Measurements from ENCODE around the gene SLC25A18. TPM values are rescaled to one million over a fixed set of nuclear protein-coding genes. Genes with fewer than 3 reads are reported as not detected.

Gene SLC25A18
- total RNA-seq, 1 experiment from 2014 or later: 3.9 TPM

GRCh38 chr22:17576470-17576869 is 13.2 kb downstream of the SLC25A18 start:
- intact Hi-C loops (cut with micrococcal nuclease; ENCODE audit: unreplicated experiment) (no loop called here), in situ Hi-C loops (cut with HindIII; ENCODE audit: low pct_unique_long_range_greater_than_20kb, low sequenced_read_pairs) (no loop called here)
- ChIA-PET POLR2A (interaction anchor here (0.7 kb wide), 1 partner anchor 40 kb away, joined by 5 read pairs; no protein-coding TSS in a partner anchor), CTCF (no interaction called here)
- no peak for DNase-seq (ENCODE audit: low read depth, low spot score)
- Histone ChIP-seq H3K4me1 (ENCODE audit: control insufficient read depth, insufficient read depth, low read length) (peaks cover 11% of the 10 kb centered on the region), H3K9me3 (ENCODE audit: control insufficient read depth, insufficient read depth, low read depth, low read length) (no peaks in the 10 kb centered on the region), H3K36me3 (ENCODE audit: control insufficient read depth, insufficient read depth, low read length) (no peaks in the 10 kb centered on the region), H3K27me3 (ENCODE audit: control insufficient read depth, insufficient read depth, low read length) (no peaks in the 10 kb centered on the region), H3K27ac (ENCODE audit: low read length) (peak overlapping the region; percentile 39; the same call in 1 of the 2 replicates), H3K4me3 (ENCODE audit: low read depth in 2 of 2, low read length in 2 of 2) (no peak overlapping the region)
- TF ChIP-seq POLR2AphosphoS5 (IDR thresholded peaks at IDR 0.05; ENCODE audit: low read depth, low read length): no peak
- no peak for TF ChIP-seq TCF7L2 (IDR thresholded peaks at IDR 0.05; ENCODE audit: low read depth, low read length)
- TF ChIP-seq, protein P1, sequence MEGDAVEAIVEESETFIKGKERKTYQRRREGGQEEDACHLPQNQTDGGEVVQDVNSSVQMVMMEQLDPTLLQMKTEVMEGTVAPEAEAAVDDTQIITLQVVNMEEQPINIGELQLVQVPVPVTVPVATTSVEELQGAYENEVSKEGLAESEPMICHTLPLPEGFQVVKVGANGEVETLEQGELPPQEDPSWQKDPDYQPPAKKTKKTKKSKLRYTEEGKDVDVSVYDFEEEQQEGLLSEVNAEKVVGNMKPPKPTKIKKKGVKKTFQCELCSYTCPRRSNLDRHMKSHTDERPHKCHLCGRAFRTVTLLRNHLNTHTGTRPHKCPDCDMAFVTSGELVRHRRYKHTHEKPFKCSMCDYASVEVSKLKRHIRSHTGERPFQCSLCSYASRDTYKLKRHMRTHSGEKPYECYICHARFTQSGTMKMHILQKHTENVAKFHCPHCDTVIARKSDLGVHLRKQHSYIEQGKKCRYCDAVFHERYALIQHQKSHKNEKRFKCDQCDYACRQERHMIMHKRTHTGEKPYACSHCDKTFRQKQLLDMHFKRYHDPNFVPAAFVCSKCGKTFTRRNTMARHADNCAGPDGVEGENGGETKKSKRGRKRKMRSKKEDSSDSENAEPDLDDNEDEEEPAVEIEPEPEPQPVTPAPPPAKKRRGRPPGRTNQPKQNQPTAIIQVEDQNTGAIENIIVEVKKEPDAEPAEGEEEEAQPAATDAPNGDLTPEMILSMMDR (IDR thresholded peaks at IDR 0.05): no peak
- TF ChIP-seq SIN3A (IDR thresholded peaks at IDR 0.05; ENCODE audit: borderline replicate concordance, insufficient read depth, low read depth, low read length): no peak
- no peak for TF ChIP-seq REST (IDR thresholded peaks at IDR 0.05; ENCODE audit: insufficient read depth in 1 of 2, low read depth in 2 of 2, low read length in 1 of 2)
- no TSS peak for BruUV-seq (replicated peaks)
- peak; percentile 88 for ATAC-seq

DNA sequence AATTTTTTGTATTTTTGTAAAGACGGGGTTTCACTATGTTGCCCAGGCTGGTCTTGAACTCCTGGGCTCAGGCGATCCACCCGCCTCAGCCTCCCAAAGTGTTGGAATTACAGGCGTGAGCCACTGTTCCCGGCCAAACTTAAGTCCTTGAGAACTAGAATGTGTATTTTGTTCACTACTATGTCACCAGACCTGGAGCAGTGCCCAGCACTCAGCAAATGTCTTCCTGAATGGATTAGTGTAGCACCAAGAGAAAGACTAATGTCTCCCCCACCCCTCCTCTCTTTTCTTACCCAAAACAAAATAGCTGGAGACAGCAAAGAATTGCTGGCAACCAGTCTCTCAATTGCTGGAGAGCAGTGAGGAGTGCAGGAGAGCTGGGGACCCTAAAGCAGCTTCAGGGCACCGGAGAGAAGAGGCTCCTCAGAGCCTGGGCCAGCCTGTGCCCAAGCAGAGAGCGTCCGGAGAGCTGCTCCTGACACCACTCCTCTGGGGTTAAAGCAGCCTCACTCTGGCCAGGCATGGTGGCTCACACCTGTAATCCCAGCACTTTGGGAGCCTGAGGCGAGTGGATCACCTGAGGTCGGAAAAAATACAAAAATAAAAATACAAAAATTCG is 14.9 kb downstream of the SLC25A18 start:
- TF ChIP-seq SIN3A (IDR thresholded peaks at IDR 0.05; ENCODE audit: borderline replicate concordance, insufficient read depth, low read depth, low read length): no peak
- TF ChIP-seq, protein P1 (IDR thresholded peaks at IDR 0.05): no peak
- no peak for TF ChIP-seq REST (IDR thresholded peaks at IDR 0.05; ENCODE audit: insufficient read depth in 1 of 2, low read depth in 2 of 2, low read length in 1 of 2)
- TF ChIP-seq POLR2AphosphoS5 (IDR thresholded peaks at IDR 0.05; ENCODE audit: low read depth, low read length): no peak
- no peak for TF ChIP-seq TCF7L2 (IDR thresholded peaks at IDR 0.05; ENCODE audit: low read depth, low read length)
- Histone ChIP-seq H3K36me3 (ENCODE audit: control insufficient read depth, insufficient read depth, low read length) (no peaks in the 10 kb centered on the region), H3K9me3 (ENCODE audit: control insufficient read depth, insufficient read depth, low read depth, low read length) (no peaks in the 10 kb centered on the region), H3K27ac (ENCODE audit: low read length) (no peak overlapping the region), H3K4me1 (ENCODE audit: control insufficient read depth, insufficient read depth, low read length) (peaks cover 11% of the 10 kb centered on the region), H3K27me3 (ENCODE audit: control insufficient read depth, insufficient read depth, low read length) (no peaks in the 10 kb centered on the region), H3K4me3 (ENCODE audit: low read depth in 2 of 2, low read length in 2 of 2) (no peak overlapping the region)
- in situ Hi-C loops (cut with HindIII; ENCODE audit: low pct_unique_long_range_greater_than_20kb, low sequenced_read_pairs) (no loop called here), intact Hi-C loops (cut with micrococcal nuclease; ENCODE audit: unreplicated experiment) (no loop called here)
- ATAC-seq: no peak
- POLR2A ChIA-PET: interaction anchor here (0.6 kb wide), 1 partner anchor 481 kb away, joined by 5 read pairs; no protein-coding TSS in a partner anchor
- no peak for DNase-seq (ENCODE audit: low read depth, low spot score)
- CTCF ChIA-PET: no interaction called here
- no TSS peak for BruUV-seq (replicated peaks)

All from Panc1 (cell line).